T-helper 9 cell (primary cell): ENCODE measurements around the gene GPM6B.

Source experiments
- DNase-seq: peaks from one replicate; pipeline ENCODE4 v3.0.0-alpha.2; 2020
- total RNA-seq, 2 donors: gene quantifications; one replicate each; lab custom pipeline; 2026; lab: John Stamatoyannopoulos, UW

GPM6B gene
- 0 to 0.14 reads per million in 2 donors for total RNA-seq

GRCh38 chrX:13816643-13817627, at the start of gene GPM6B:
Gene GPM6B, minus strand, starts transcription at chrX:13817093. Its CDS starts 189 bp downstream, at chrX:13816904.
- no peak for DNase-seq

DNA sequence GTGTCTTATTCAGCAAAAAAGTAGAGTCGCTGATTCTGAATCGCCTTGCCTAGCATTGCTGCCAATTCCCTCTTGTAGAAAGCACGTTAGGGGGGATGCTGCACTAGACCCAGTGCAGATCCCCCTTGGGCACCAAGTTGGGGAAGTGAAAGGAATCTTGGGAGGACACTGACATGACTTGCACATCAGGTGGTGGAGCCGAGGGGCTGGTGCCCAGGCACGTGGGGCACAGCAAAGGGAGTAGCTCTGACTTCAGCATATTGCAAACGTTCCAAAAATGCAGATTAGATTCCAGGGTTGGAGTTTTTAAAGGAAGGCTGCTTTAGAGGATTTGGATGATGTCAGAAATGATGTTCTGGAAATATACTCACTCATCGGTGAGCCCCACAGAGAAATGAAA, 47.4 kb upstream of the GPM6B start:
- DNase-seq = no peak

GRCh38 chrX:13863324-13863723, 46.4 kb upstream of the GPM6B start:
- no peak for DNase-seq

DNA sequence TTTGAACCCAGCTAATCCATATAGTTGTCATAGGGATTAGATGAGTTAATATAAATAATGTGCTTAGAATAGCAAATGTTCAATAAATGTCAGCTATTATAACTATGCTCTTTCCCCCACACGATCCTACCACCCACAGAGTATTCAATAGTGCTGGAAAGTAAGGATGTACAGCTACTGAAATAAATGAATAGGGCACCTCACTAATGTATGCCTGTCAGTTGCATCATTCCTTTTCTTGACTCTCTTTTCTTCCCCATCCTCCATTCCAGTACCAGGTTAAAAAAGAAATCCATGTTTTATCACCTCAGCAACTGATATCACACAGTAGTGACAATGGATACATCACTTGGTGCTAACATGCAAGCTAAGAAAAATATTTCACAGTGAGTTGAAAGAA, 42.8 kb upstream of the GPM6B start:
- DNase-seq = no peak

- no peak for DNase-seq
Measured at GRCh38 chrX:13857804-13858203, 40.9 kb upstream of the GPM6B start.

DNA sequence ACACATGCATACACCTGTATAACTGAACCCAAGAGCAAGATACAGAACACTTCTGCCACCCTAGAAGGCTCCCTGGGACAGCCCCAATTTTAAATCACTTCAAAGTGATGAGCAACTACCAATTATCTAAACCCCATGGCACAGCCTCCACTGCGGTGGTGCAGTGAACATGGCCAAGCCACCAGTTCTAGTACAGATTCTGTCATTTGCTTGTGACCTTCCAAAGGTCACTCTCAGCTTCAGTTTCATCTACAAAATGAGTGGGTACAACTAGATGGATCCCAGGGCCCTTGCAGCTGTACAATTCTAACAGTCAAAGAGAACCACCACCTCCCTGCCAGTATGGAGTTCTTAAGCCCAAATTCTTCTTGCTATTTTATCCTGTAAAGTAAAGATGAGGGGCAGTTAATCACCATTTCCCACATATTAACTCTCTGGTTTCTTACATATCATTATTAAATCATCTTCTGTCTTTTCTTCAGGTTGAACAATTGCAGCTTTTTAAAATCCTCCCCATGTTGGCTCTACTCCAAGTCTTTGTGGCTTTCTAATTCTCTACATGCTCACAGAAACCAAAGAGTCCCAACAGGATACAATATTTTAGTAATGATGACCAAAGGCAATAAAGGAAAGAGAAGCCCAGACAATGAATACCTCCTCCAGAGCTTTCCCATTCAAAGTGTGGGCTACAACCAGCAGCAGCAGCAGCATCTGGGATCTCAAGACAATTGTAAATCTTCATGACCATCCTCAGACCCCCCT, 39.0 kb upstream of the GPM6B start:
- DNase-seq = no peak

DNA sequence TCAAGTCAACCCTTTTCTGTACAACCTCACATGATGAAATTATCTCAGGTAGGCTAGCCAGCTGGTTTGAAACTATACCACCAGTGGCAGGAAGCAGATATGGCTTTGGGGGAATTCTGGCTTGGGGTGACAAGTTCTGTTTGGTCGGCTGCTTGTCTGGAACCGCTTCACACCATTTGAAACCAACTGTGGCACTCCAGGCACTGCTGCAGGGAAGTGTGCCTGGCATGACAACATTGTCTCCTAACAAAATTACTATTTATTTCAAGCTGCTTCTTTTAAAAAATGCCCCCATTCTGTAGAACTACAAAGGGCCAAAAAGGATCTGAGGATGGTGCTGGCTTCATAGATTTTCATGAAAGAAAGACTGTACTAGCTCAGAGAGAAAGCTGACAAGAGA, 37.1 kb upstream of the GPM6B start:
- no peak for DNase-seq

- no peak for DNase-seq
Measured at GRCh38 chrX:13852001-13852695, 35.3 kb upstream of the GPM6B start.

- no peak for DNase-seq
Measured at GRCh38 chrX:13845721-13846378, 29.0 kb upstream of the GPM6B start.

- DNase-seq = no peak
Measured at GRCh38 chrX:13843150-13843721, 26.3 kb upstream of the GPM6B start.

DNA sequence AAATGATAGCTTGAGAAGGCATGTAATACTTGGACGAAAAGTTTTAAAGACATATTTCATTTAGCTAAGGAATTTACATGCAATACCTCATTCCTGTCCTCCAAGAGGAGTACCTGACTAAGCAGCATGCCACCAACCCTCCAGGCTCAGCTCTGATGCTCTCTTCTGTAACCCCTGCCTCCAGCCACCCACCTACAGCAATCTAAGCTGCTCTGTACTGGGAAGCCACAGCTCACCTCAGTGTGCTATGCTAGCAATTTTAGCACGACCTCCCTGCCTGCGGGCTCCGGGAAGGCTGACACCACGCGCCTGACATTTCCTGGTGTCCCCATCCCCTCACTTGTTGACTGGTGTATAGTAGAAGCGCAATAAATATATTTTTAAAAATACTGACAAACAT, 23.2 kb upstream of the GPM6B start:
- no peak for DNase-seq

DNA sequence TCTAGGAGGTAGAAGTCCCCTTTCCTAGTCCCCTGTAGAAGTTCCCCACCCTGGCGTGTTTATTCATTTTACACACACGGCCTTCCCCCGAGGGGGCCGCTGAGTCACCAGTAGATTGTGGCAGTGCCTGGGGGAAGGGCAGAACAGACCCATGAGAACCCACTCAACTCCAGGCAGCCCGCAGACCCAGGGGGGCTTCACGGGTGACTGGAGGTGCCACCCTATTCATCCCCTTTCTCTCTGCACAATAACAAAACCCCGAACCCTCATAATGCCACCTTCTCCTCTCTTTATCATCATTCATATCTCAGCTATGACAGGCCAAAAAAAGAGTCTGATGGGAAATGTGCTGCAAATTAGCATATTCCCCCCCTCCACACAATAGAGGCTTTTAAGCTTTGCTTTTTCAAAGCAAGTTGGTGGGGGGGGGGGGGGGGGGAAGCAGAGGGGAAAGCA, 20.4 kb upstream of the GPM6B start:
- no peak for DNase-seq

DNA sequence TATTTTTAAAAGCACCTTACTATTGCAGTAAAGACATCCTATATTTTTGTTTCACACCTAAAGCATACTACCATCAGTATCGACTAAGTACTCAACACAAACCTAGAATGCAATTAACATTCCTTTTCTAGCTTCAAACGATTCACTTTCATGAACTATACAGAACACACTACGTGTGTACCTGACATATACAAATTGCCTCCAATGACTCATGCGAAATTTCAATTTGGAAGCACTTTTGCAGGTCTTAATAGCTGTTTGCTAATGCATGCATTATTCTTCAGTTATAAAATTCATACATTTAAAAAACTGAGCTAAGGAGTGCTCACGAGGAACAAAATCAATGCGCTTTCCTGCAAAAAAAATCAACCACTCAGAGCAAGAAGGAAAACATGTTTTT, 19.7 kb upstream of the GPM6B start:
- no peak for DNase-seq

DNA sequence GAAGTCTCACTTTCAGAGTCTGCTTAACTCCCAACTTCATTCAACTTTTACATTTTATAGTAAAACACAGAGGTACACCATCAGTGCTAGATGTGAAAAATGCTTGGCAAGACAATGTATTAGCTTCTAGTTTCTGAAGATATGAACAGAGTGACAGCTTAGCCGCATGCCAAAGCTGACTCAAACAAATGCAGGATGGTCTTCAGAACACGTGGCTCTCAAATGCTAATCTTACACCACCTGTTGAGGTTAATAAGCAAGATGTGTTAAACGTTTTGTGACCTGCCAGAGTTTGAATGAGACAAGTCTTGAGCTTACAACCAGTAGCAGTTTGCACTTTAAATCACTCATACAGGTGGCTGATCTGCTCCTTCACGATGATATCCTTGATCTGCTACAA, 18.9 kb upstream of the GPM6B start:
- DNase-seq = no peak

DNA sequence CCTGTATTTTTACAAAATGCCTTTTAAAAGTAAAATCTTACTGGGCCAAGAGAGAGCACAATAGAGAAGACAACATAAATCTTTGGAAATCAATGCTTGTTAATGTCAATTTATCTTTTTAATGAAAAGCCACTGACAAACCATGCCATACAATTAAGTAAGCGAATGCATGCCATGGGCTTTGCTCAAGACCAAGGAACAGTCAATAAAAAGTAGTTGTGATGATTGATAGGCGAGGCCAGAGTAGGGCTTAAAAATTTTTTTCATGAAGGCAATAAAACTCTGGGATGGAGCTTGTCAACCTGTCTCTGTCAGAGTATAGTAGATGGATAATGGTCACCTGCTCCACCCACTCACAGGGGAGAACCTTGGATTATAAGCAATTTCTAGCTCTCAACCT, 17.5 kb upstream of the GPM6B start:
- DNase-seq = no peak

- no peak for DNase-seq
Measured at GRCh38 chrX:13829983-13830382, 13.1 kb upstream of the GPM6B start.

- DNase-seq = no peak
Measured at GRCh38 chrX:13828392-13828791, 11.5 kb upstream of the GPM6B start.

DNA sequence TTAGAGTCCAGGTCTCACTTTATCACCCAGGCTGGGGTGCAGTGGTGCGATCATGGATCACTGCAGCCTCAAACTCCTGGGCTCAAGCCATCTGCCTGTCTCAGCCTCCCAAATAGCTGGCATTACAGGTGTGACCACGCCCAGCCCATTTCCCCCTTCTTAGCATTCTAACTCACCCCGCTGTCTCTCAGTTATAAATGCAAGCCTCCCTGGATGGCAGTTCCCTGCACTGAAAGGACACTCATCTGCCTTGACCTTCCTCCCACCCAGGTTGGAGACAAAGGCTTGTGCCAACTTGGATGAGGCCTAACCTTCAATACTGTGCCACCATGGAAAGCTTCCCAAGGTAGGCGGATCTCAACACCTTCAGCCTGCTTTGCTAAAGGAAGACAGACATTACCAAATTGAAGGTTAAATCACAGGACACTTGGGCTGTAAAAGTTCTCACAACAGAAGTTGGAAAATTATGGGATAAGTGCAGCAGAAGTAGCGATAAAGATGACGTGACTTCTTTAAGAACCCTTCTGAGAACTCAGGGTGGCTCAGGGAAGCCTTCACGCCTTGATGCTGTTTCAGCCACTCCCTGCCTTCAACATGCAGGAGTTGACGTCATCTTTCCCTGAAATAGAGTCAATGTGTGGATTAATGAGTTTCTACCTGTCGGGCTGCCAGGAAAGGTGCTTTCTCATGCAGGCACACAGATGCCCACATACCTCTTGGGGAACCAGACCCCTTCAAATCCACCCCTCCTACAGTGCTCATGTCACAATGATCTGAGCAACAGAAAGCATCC, 10.6 kb upstream of the GPM6B start:
- no peak for DNase-seq

DNA sequence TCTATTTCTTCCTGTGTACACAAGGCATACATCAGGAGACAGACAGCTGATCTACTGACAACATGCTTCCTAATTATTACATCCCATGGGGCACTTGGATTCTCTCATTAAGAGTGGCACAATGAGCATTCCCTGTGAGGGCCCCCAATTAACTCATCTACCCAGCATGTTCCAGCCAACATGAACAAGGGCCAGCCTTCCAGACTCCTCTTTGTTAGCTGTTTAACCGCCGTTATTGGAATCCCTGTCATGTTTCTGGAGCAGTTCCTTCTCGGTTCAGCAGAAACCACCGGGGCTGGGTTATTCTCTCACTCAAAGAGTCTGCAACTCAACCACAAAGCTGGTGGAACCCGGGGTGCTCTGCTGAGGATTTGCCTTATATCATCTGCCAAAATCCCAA, 9.9 kb upstream of the GPM6B start:
- DNase-seq = no peak

- no peak for DNase-seq
Measured at GRCh38 chrX:13825178-13825762, 8.4 kb upstream of the GPM6B start.

DNA sequence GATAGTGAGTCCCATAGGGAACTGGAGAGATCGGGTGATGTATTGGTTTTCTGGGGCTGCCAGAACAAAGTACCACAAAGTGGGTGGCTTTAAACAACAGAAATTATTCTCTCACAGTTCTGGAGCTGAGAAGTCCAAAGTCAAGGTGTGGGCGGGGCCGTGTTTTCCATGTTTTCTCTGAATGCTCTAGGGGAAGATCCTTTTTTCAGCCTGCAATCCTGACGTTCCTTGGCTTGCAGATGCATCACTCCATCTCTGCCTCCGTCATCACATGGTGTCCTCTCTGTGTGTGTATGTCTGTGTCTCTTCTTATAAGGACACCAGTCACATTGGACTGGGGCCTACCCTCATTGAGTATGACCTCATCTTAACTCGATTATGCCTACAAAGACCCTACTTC, 7.9 kb upstream of the GPM6B start:
- DNase-seq = no peak
